Fibroblast of lung (primary cell): ENCODE data around the gene UCN3. TPM values are rescaled to one million over a fixed set of nuclear protein-coding genes. Genes with fewer than 3 reads are reported as not detected.

Source experiments
- DNase-seq, 2 donors: peaks; one replicate each; pipeline versions ENCODE4 v3.0.0 to v3.0.0-alpha.2; 2010; ENCODE audit warnings: low read depth in 2 of 2
- H2AFZ ChIP-seq: 2 replicates; pipeline ENCODE4 v1.5.1; 2012; ENCODE audit warnings: low read length, control low read depth, inconsistent platforms
- H3K27ac ChIP-seq: 2 replicates; pipeline ENCODE4 v1.5.1; 2011; ENCODE audit warnings: low read length, control low read depth; ENCODE audit not compliant: insufficient read depth
- H3K27me3 ChIP-seq: 2 replicates; pipeline ENCODE4 v1.5.1; 2011; ENCODE audit warnings: mild to moderate bottlenecking, low read length; ENCODE audit not compliant: control insufficient read depth, insufficient read depth
- H3K36me3 ChIP-seq: 2 replicates; pipeline ENCODE4 v1.5.1; 2011; ENCODE audit warnings: low read length; ENCODE audit not compliant: control insufficient read depth, insufficient read depth
- H3K4me1 ChIP-seq: 2 replicates; pipeline ENCODE4 v1.5.1; 2011; ENCODE audit warnings: low read length; ENCODE audit not compliant: control insufficient read depth, insufficient read depth; ENCODE audit errors: extremely low read depth
- H3K4me2 ChIP-seq: 2 replicates; pipeline ENCODE4 v1.5.1; 2011; ENCODE audit warnings: low read length, control low read depth; ENCODE audit not compliant: insufficient read depth; ENCODE audit errors: extremely low read depth
- H3K4me3 ChIP-seq, 4 experiments: fragments of 200-600 bp in 1 of 4; sonication (generic) in 1 of 4; replicated peaks in 1 of 4; 2 replicates each; pipeline ENCODE4 v1.5.1; 2011 to 2016; ENCODE audit warnings: low read length in 4 of 4, low read depth in 3 of 4, mild to moderate bottlenecking in 3 of 4, control low read depth in 2 of 4, inconsistent platforms in 1 of 4, mixed read lengths in 1 of 4; ENCODE audit not compliant: insufficient read depth in 1 of 4; ENCODE audit errors: control extremely low read depth in 1 of 4
- H3K79me2 ChIP-seq: 2 replicates; pipeline ENCODE4 v1.5.1; 2012; ENCODE audit warnings: mild to moderate bottlenecking, low read length, inconsistent platforms; ENCODE audit not compliant: control insufficient read depth, insufficient read depth
- H3K9ac ChIP-seq: 2 replicates; pipeline ENCODE4 v1.5.1; 2011; ENCODE audit warnings: mild to moderate bottlenecking, low read length, control low read depth; ENCODE audit not compliant: insufficient read depth
- H3K9me3 ChIP-seq: 2 replicates; pipeline ENCODE4 v1.5.1; 2012; ENCODE audit warnings: low read depth, low read length; ENCODE audit not compliant: control insufficient read depth, insufficient read depth
- H4K20me1 ChIP-seq: 2 replicates; pipeline ENCODE4 v1.5.1; 2011; ENCODE audit warnings: low read length; ENCODE audit not compliant: control insufficient read depth, insufficient read depth; ENCODE audit errors: extremely low read depth
- EZH2 ChIP-seq: IDR thresholded peaks from 2 replicates; pipeline ENCODE4 v1.5.1; 2012; ENCODE audit warnings: low read length, control low read depth, mild to moderate bottlenecking; ENCODE audit errors: missing control alignments
- polyA plus RNA-seq, 2 donors: library from polyadenylated mRNA; depleted of rRNA in 1 of 2; stranded (reverse) in 1 of 2; unstranded in 1 of 2; fragments of >200 nt; gene quantifications; 2 replicates each; pipeline ENCODE4 v1.2.1, GENCODE V29; 2011 to 2012; ENCODE audit warnings: missing spikeins in 1 of 2
- total RNA-seq: library from RNA; depleted of rRNA; stranded (reverse); fragments of >200 nt; gene quantifications from 2 replicates; pipeline ENCODE4 v1.2.1, GENCODE V29; 2014
- TF ChIP-seq, protein P1 (sequence below), 2 donors: IDR thresholded peaks in 1 of 2; conservative IDR thresholded peaks in 1 of 2; 1 replicate in 1 of 2; 2 replicates in 1 of 2; pipeline ENCODE4 v1.5.1; 2011 to 2012; ENCODE audit warnings: low read length in 2 of 2, control low read depth in 1 of 2, inconsistent platforms in 1 of 2, low read depth in 1 of 2, mild to moderate bottlenecking in 1 of 2

UCN3 gene
- total and polyA plus RNA-seq, 2 donors (not counting 1 experiment from before 2014, with no cell fraction given), result not detected

GRCh38 chr10:5354068-5354467 is 10.7 kb upstream of the UCN3 start:
- Histone ChIP-seq H3K9me3 (no peaks in the 10 kb centered on the region), H3K4me3 (no peak overlapping the region), H3K27me3 (no peaks in the 10 kb centered on the region), H3K79me2 (no peaks in the 10 kb centered on the region), H3K9ac (no peak overlapping the region), H3K27ac (no peak overlapping the region), H3K4me1 (no peaks in the 10 kb centered on the region), H4K20me1 (no peaks in the 10 kb centered on the region), H3K36me3 (no peaks in the 10 kb centered on the region), H2AFZ (no peak overlapping the region), H3K4me2 (no peak overlapping the region)
- TF ChIP-seq EZH2, result no peak
- TF ChIP-seq, protein P1, sequence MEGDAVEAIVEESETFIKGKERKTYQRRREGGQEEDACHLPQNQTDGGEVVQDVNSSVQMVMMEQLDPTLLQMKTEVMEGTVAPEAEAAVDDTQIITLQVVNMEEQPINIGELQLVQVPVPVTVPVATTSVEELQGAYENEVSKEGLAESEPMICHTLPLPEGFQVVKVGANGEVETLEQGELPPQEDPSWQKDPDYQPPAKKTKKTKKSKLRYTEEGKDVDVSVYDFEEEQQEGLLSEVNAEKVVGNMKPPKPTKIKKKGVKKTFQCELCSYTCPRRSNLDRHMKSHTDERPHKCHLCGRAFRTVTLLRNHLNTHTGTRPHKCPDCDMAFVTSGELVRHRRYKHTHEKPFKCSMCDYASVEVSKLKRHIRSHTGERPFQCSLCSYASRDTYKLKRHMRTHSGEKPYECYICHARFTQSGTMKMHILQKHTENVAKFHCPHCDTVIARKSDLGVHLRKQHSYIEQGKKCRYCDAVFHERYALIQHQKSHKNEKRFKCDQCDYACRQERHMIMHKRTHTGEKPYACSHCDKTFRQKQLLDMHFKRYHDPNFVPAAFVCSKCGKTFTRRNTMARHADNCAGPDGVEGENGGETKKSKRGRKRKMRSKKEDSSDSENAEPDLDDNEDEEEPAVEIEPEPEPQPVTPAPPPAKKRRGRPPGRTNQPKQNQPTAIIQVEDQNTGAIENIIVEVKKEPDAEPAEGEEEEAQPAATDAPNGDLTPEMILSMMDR (conservative IDR thresholded peaks at IDR 0.05 in 1 of 2, IDR thresholded peaks at IDR 0.05 in 1 of 2; ENCODE audit: low read depth in 1 of 2, low read length in 2 of 2), result no peak
- no peak for DNase-seq

DNA sequence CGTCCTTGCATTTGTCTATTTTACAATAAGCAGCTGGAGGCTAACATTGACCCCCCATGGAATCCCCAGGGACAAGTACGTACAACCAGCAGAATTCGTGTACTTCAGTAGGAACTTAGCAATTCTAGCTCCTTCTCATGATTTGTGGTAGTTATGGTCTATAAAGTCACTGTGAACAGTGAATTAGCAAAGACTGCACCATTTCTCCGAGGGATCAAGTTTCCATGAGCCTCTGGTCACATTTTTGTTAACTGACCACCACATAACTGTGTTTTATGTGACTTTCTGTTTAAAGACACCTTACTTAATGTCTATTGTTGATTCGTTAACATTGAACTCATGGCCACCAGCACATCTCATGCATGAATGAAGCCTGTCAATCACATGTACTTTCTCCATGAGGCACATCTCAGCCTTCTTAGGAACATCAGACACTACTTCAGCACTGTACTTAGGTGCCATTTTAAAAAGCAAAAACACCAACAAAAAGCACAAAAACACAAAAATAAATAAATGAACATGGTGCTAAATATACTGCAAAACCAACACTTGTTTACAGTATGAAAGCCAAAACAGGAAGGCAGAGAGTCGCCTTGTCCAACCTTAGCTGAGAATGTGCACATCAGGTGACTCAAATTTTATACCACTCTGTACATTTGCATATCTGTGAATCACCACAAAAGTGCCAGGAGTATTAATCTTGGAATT is 9.0 kb upstream of the UCN3 start:
- H3K36me3 ChIP-seq, result no peaks in the 10 kb centered on the region
- no peak overlapping the region for H3K4me2 ChIP-seq
- no peaks in the 10 kb centered on the region for H4K20me1 ChIP-seq
- TF ChIP-seq, protein P1 (conservative IDR thresholded peaks at IDR 0.05 in 1 of 2, IDR thresholded peaks at IDR 0.05 in 1 of 2; ENCODE audit: low read depth in 1 of 2, low read length in 2 of 2), result no peak
- TF ChIP-seq EZH2, result no peak
- H3K4me3 ChIP-seq, result no peak overlapping the region
- H3K27me3 ChIP-seq, result no peaks in the 10 kb centered on the region
- H3K79me2 ChIP-seq, result no peaks in the 10 kb centered on the region
- no peak overlapping the region for H3K9ac ChIP-seq
- DNase-seq, result no peak
- no peak overlapping the region for H3K27ac ChIP-seq
- H2AFZ ChIP-seq, result no peak overlapping the region
- no peaks in the 10 kb centered on the region for H3K9me3 ChIP-seq
- no peaks in the 10 kb centered on the region for H3K4me1 ChIP-seq

GRCh38 chr10:5356302-5356763 is 8.4 kb upstream of the UCN3 start:
- no peak overlapping the region for H3K27ac ChIP-seq
- H4K20me1 ChIP-seq, result no peaks in the 10 kb centered on the region
- no peaks in the 10 kb centered on the region for H3K4me1 ChIP-seq
- no peaks in the 10 kb centered on the region for H3K36me3 ChIP-seq
- H3K27me3 ChIP-seq, result no peaks in the 10 kb centered on the region
- H3K4me2 ChIP-seq, result no peak overlapping the region
- no peak overlapping the region for H2AFZ ChIP-seq
- H3K9ac ChIP-seq, result no peak overlapping the region
- DNase-seq, result no peak
- no peaks in the 10 kb centered on the region for H3K9me3 ChIP-seq
- H3K4me3 ChIP-seq, result no peak overlapping the region
- no peak for TF ChIP-seq EZH2
- TF ChIP-seq, protein P1 (conservative IDR thresholded peaks at IDR 0.05 in 1 of 2, IDR thresholded peaks at IDR 0.05 in 1 of 2; ENCODE audit: low read depth in 1 of 2, low read length in 2 of 2), result no peak
- H3K79me2 ChIP-seq, result no peaks in the 10 kb centered on the region
